HEK293 (cell line): ENCODE data around the gene FHDC1.

Experiments used
- SETDB1 ChIP-seq: IDR thresholded peaks from one replicate; pipeline ENCODE4 v1.6.1; 2017; ENCODE audit warnings: mild to moderate bottlenecking, low read length, moderate library complexity, mixed read lengths; ENCODE audit not compliant: insufficient read length
- ZNF121 ChIP-seq: fragments of 450-650 bp; formaldehyde crosslinking; IDR thresholded peaks from 2 replicates; pipeline ENCODE4 v1.5.1; 2016; ENCODE audit warnings: missing biosample characterization, missing genetic modification characterization
- ZNF292 ChIP-seq: fragments of 450-650 bp; formaldehyde crosslinking; IDR thresholded peaks from 2 replicates; pipeline ENCODE4 v1.5.1; 2016; ENCODE audit warnings: low read depth, missing biosample characterization, missing genetic modification characterization, borderline replicate concordance
- TF ChIP-seq, protein P1 (sequence below): fragments of 450-650 bp; formaldehyde crosslinking; IDR thresholded peaks from 2 replicates; pipeline ENCODE4 v1.5.1; 2016; ENCODE audit warnings: missing biosample characterization, missing genetic modification characterization

- TF ChIP-seq, protein P1, sequence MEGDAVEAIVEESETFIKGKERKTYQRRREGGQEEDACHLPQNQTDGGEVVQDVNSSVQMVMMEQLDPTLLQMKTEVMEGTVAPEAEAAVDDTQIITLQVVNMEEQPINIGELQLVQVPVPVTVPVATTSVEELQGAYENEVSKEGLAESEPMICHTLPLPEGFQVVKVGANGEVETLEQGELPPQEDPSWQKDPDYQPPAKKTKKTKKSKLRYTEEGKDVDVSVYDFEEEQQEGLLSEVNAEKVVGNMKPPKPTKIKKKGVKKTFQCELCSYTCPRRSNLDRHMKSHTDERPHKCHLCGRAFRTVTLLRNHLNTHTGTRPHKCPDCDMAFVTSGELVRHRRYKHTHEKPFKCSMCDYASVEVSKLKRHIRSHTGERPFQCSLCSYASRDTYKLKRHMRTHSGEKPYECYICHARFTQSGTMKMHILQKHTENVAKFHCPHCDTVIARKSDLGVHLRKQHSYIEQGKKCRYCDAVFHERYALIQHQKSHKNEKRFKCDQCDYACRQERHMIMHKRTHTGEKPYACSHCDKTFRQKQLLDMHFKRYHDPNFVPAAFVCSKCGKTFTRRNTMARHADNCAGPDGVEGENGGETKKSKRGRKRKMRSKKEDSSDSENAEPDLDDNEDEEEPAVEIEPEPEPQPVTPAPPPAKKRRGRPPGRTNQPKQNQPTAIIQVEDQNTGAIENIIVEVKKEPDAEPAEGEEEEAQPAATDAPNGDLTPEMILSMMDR (tag by site-specific recombination), result no peak
- no peak for TF ChIP-seq SETDB1
- TF ChIP-seq ZNF121, result no peak
- no peak for TF ChIP-seq ZNF292
Measured at GRCh38 chr4:153005899-153006381, 69.8 kb downstream of the FHDC1 start.
